Activated CD4-positive, alpha-beta T cell treated with anti-CD3 and anti-CD28 coated beads, Interleukin-2, amount 50 U/mL, for 48 hours (primary cell): ENCODE measurements around the gene LRRC2.

Experiments
- DNase-seq, 2 experiments: peaks; one replicate each; pipeline ENCODE4 v3.0.0-alpha.2; 2020

Gene LRRC2

GRCh38 chr3:46471371-46471914, 94.7 kb downstream of the LRRC2 start:
- no peak for DNase-seq

GRCh38 chr3:46470831-46471230, 95.3 kb downstream of the LRRC2 start:
- DNase-seq = no peak

DNA sequence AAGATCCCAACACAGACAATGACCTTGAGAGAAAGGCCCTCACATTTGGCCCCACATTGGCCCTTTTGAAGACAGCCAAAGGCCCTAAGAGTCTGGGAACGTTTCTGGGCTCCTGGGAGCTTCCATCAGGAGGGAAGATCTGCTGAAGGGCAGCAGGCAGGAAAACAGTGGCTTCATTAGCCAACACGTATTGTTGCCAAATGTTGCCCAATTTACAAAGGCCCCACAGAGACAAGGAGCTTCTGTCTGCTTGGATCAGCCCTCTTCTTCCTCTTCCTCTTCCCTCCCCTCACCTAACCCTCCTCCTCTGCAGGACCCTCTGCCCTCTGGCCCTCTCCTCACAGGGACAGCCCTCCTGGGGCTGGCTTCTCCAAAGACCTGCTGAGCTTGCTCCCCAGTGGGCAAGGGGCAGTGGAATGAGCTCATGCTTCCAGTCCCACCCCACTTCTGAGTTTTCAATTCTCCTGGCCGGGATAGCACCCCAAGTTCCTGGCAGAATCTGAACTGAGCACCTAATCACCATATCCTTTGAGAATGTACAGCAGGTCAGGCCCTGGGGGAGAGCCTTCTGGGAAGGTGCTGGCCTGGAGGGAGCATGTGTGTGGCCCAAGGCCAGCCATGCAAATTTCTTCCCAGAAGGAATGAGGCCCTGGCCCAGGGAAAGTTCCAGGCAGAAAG, 96.3 kb downstream of the LRRC2 start:
- DNase-seq = no peak

GRCh38 chr3:46468753-46469600, 97.1 kb downstream of the LRRC2 start:
- no peak for DNase-seq

DNA sequence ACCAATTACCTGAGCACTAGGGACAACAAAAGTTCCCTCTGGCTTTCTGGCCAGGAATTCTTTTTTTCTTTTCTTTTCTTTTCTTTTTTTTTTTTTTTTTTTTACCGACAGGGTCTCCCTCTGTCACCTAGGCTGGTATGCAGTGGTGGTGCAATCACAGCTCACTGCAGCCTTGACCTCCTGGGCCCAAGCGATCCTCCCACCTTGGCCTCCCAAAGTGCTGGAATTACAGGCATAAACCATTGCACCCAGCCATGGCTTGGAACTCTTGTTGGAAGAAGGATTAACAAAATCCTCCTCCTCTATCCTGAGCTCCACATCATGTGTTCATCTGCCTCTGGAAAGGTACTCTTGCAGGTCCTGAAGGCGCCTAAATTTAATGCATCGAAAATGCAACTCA, 98.5 kb downstream of the LRRC2 start:
- DNase-seq = no peak

- DNase-seq = no peak
Measured at GRCh38 chr3:46466871-46467403, 99.2 kb downstream of the LRRC2 start.

- no peak for DNase-seq
Measured at GRCh38 chr3:46466273-46466672, 99.8 kb downstream of the LRRC2 start.
